Stimulated activated CD8-positive, alpha-beta memory T cell treated with anti-CD3 and anti-CD28 coated beads, Interleukin-12 subunit alpha, Interleukin-12 subunit beta, amount 100 ng/mL, for 4 hours (primary cell): ENCODE results near the gene ARRB2.
A peak's percentile ranks its signal among the peaks of the same experiment; 100 is the strongest.

Source experiments
- DNase-seq: peaks from one replicate; pipeline ENCODE4 v3.0.0-alpha.2; 2020; ENCODE audit warnings: low read depth

The ARRB2 gene

DNA sequence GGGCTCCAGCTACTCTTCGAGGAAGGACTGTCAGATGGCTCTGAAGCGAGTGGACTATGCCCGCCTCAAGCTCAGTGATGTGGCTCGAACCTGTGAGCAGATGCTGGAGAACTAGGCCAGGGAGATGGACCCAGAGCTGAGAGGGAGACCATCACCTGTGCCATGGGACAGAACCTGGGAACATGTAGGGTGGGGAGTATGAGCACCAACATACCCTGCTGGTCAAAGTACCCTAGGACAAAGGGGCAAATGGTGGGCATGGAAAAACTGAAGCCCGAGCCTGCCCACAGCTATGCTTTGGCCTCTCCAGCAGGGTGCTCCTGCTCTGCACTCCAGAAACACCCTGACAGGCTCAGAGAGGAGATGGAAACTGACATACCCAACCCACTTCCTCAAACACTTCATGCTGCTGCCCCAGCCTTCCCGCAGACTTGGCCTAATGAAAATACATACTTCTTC, 22.7 kb downstream of the ARRB2 start:
- no peak for DNase-seq

DNA sequence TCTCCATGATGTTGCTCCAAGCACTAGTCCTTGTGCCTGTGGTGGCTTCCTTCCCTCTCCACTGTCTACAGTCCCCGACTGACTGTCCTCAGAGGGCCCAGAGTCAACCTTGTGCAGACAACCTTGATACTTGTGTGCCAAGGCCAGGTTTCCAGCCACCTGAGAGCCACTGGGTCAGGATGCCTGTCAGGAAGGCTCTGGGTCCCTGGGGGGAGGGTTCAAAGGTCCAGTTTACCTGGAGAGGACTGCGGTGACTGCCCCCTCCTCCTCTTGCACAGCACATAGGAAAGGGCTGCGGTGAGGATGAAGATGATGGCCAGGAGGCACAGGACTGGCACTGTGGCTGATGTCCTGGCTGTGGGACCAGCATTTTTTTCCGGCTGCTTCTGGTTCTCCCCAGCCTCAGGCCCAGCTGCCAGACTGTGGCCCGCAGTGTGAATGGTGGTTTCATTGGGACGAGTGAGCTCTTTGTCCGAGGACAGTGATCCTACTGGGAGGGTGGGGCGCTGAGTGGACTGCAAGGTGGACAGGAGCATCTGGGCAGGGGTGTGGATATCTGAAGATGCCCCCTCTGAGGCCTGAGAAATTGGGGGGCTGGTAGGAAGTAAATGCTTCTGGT, 24.5 kb downstream of the ARRB2 start:
- DNase-seq, result no peak

DNA sequence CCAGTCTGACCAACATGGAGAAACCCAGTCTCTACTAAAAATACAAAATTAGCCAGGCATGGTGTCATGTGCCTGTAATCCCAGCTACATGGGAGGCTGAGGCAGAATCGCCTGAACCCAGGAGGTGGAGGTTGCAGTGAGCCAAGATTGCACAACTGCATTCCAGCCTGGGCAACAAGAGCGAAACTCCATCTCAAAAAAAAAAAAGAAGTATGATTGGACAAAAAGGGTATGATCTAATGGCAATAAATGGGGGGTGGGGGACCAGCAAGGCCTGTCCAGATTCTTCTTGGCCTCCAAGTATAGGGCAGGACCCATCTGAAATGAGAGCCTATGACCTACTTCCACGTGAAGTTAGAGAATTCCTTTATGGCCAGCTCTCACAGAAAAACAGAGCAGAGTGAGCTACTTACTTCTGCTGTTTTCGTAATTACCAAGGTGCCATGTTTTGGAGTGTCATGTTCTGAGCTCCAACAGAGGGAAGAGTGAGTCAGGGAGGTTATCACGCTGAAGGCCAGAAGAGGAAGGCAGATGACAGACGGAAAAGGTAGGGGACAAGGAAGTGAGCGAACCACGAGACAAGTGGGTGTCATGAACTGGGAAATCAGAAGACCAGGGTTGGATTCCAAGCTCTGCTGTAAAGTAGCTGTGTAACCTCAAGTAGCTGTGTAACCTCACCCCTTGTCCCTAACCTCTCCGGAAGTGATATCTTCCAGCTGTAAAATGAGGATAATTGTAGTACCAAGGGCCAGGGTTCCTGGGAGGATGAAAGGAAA, 25.6 kb downstream of the ARRB2 start:
- DNase-seq, result no peak

DNA sequence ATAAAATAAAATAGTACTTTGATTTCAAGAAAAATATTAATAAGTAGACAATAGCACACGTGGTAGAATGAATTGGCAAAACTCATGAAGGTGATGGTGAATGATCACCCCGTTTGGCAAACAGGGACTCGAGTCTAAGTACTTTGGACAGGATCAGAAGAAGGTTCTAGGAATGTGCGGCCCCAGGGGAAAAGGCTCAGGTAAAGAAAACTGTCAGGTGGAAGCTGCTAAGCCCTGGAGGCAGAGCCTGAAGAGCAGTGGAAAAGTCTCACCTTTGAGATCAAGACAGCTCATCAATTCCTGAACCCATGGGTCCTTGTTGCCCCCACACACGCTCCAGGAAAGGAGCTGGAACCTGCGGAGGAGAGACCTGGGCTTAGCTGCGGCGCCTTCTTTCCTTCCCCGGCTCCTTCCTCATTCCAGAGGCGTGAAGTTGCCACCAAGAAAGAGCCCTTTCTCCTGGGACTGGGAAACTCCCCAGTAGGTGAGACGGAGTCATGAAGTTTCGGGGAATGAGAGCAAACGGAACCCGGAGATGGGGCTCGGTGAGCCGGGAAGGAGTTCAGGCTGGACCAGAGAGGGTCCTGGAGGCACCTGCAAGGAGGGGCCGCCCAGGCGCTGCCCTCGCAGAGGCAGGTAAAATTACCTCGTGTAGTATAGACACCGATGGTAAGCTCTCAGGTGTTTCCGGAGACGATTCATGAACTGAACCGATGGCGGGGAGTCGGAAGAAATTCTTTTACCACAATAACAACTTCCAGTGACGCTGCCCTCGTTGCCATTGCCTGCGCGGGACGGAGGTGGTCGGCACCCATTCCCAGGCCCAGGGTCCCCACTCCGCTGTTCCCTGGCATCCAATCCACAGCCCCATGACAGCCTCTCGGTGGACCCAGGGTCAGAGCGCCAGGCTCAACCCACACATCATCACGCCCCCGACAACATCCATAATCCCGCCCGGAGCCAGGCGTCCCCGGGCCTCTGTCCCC, 28.0 kb downstream of the ARRB2 start:
- DNase-seq, result no peak

DNA sequence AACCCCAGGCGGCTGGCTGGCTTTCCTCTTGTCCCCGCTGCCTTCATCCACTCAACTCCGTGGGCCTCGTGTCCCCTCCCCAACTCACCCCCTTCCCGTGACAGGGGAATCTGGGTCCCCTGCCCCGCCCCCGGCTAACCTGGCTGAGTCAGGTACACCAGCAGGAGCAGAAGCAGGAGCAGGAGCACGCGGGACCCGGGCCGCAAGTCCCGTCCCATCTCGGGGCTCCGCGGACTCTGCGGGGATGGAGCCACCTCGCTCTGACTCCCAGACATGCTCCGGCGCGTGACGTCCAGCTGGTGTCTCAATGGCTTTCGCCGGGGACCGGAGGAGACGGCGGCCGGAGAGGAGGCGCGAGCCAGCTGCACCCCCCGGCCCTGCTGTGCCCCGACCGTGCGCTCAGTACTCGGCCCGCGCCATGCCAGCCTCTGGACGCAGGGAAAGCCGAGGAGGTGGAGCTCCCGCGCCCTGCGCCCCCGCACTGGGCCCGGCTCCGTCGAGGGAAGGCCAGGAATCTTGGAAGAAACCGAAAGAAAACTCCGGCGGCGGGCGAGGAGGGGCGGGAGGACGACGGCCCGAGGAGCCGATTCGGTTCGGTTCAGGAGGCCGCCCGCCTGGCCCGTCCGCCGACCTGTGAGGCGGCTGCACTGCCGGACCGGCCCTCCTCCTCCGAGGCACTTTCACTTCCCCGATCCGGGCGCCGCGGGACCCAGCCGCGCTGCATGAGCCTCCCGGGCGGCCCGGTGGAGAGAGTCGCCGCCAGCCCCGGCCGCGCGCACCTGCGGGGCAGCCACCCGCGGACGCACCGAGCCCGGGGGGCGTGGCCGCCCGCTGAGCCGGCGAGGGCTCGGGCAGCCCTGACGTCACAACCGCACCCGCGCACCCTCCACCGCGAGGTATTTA, 28.9 kb downstream of the ARRB2 start, which contains the start of the genes CXCL16 and ZMYND15:
Gene CXCL16, minus strand, starts transcription at position 807 of the 903 bp plus-strand sequence. Its CDS starts 589 bp downstream, at position 218.
Gene ZMYND15, plus strand, starts transcription at position 712 of the 903 bp plus-strand sequence. CDS start 716 bp downstream, outside the sequence.
- peak; percentile 45 for DNase-seq

DNA sequence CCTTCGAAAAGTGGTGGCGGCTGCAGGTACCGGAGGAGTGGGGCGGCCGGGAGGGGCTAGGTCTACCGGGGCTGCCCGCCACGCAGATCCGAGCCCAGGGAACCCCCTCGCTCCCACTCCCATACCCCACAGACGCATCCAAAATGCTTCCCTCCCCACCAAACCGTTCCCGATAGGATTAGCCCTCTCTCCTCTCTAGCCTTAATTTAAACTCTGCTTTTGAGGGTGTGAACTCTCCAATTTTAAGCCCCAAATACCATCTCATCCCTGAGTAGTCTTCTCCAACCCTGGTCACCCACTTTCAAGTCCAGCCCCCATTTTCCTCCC, 29.6 kb downstream of the ARRB2 start:
- DNase-seq, result no peak

DNA sequence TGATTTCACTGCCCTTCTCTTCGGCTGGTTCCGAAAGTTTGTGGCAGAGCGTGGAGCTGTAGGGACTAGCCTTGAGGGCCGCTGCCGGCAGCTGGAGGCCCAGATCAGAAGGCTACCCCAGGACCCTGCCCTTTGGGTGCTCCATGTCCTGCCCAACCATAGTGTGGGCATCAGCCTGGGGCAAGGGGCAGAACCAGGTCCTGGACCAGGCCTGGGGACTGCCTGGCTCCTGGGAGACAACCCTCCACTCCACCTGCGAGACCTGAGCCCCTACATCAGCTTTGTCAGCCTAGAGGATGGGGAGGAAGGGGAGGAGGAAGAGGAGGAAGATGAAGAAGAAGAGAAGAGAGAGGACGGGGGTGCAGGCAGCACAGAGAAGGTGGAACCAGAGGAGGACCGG, 30.2 kb downstream of the ARRB2 start:
- no peak for DNase-seq

DNA sequence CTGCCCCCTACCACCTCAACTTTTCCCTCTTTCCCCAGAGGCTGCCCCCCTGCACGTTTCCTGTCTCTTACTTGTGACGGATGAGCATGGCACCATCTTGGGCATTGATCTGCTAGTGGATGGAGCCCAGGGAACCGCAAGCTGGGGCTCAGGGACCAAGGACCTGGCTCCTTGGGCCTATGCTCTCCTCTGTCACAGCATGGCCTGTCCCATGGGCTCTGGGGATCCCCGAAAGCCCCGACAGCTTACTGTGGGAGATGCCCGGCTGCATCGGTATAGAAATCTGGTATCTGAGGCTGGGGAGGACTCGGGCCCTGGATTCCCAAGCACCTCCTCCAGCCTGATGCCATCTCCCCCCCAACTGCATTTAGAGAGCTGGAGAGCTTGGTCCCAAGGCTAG, 31.1 kb downstream of the ARRB2 start:
- no peak for DNase-seq

DNA sequence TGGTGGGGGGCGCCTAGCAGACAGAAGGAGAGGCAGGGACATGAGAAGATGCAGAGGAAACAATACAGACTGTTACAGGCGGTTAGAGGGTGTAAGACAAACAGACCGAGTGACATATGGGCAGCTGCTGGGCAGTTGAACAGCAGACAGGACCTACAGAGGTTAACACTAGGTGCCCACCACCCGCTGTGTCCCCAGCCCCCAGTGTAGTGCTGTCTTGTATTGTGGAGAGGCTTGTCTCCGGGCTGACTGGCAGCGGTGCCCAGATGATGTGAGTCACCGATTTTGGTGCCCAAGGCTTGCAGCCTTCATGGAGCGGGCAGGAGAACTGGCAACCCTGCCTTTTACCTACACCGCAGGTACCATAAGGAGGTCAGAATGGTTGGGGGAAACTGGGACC, 31.7 kb downstream of the ARRB2 start:
- DNase-seq, result no peak

DNA sequence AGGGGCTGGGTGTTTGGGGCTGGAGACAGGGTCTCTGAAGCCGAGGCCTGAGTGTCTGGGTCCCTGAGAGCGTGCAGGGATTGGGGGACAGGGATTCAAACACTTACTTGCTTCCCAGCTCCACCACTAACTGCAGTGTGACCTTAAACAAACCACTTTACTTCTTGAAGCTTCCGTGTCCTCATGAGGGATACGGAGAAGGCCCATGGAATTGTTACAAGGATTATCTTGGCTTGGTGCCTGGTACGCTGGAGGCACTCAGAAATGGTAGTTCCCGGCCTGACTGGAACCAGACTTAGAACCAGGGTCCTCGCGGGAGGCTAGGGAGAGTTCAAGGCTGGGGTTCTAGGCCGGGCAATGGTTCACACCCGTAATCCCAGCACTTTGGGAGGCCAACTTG, 32.2 kb downstream of the ARRB2 start:
- no peak for DNase-seq

DNA sequence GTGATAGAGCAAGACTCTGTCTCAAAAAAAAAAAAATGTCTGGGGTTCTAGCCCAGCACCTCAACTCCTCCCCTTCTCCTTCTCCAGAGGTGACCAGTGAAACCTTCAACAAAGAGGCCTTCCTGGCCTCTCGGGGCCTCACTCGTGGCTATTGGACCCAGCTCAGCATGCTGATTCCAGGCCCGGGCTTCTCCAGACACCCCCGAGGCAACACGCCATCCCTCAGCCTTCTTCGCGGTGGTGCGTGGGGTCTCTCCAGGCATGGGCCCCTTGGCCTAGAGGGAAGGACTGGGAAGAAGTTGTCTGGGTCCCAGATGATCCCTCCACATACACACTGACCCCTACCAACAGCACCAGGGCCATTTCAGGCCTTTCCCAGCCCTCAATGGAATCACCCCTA, 32.8 kb downstream of the ARRB2 start:
- DNase-seq, result no peak

DNA sequence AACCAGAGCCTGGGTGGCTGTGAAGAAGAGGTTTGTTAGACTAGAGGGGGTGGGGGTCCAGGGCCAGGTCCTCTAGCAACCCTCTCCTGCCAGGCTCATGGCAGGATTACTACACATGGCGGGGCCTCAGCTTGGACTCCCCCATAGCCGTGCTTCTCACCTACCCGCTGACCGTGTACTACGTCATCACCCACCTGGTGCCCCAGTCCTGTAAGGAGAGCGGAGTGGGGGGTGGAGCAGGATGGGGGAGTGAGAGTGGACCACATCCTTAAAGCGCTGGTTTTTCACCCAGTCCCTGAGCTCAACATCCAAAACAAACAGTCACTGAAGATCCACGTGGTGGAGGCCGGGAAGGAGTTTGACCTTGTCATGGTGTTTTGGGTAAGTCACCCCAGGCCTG, 33.5 kb downstream of the ARRB2 start:
- no peak for DNase-seq

DNA sequence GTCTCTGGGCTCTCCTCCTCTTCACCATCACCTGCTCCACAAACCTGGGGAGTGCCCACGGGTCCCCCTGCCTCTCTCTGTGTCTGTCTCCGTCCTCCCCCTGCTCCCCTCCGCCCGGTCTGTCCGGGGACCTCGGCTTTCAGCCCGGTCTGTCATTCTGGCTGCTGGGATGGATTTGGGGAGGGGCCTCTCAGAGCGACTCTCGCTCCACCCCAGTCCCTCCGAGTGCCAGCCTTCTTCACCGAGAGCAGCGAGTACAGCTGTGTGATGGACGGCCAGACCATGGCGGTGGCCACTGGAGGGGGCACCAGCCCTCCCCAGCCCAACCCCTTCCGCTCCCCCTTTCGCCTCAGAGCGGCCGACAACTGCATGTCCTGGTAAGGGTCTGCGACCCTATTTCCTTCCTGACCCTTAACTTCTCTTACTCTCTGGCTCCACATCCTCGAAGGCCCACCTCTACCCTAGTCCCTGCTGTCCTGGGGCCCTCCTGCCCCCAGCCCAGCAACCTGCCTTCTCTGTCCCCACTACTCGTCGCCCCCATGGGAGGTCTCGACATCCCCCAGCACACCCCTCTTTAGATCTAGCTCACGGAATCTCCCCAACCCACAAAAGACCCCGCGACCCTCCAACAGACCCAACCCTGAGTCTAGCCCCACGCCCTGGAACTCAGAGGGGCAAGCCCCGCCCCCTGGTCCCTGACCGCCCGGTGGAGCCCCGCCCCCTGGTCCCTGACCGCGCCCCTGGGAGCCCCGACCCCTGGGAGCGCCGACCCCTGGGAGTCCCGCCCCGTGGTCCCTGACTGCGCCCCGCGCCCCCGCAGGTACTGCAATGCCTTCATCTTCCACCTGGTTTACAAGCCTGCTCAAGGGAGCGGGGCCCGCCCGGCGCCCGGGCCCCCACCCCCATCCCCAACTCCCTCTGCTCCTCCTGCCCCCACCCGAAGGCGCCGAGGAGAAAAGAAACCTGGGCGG, 34.9 kb downstream of the ARRB2 start:
- no peak for DNase-seq

DNA sequence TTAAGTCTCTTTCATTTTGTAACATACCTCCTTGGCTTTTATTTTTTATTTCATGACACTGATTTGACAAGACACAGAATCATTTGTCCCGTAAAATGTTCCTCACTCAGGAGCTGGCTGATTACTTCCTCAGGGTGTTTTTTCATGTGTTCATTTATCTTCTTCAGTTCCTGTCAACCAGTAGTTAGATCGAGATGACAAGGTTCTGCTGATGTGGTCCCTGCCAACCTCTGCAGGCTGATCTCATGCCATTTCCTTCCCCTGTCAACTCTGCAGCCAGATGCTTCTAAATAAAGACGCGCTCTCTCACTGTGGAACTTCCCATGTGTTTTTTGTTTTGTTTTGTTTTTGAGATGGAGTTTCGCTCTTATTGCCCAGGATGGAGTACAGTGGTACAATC, 37.4 kb downstream of the ARRB2 start:
- no peak for DNase-seq

DNA sequence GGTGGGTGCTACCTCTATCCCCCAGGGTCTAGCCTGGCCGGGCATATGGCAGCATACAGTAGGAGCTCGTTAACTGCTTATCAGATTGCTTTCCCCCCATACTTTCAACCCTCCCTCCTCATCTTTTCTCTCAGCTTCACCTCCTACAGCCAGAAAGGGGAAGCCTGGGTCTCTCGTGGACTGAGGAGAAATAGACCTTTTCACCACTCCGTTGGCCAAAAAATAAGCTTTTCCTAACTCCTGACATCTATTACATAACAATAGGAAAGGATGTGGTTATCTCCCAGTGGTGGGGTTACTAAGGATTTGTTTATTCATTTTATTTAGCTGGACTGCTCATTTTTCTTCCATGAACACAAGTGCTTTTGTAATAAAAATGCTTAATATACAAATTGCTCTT, 38.3 kb downstream of the ARRB2 start:
- no peak for DNase-seq

DNA sequence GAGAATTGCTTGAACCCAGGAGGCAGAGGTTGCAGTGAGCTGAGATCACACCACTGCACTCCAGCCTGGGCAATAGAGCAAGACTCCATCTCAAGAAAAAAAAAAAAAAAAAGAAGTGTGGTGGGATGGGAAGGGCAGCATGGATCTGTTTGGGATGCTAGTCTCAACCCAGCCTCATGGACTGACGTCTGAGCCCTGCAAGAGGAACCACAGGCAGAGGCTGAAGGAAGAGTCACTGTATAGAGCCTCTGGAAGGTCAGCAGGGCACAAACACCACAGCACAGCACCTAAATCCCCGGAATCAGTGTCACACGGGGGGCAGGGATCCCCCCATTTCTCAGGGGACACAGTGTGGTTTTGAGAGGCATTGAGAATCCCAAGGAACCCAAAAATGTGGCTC, 40.2 kb downstream of the ARRB2 start:
- no peak for DNase-seq

DNA sequence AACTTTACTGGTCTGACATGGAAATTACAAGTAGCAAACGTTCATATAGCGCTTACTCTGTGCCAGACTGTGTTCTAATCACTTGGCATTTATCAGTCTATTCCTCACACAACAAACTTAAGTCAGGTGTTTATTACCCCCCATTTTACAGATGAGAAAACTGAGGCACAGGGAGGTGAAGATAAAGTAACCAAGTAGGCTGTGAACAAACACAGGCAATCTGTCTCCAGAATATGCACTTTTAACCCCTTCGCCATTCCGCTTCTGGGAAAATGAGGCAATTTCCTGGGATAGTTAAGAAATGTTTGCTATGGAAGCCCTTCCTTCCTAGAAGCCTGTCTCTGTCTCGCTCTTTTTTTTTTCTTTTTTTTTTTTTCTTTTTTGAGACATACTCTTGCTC, 41.5 kb downstream of the ARRB2 start:
- no peak for DNase-seq

DNA sequence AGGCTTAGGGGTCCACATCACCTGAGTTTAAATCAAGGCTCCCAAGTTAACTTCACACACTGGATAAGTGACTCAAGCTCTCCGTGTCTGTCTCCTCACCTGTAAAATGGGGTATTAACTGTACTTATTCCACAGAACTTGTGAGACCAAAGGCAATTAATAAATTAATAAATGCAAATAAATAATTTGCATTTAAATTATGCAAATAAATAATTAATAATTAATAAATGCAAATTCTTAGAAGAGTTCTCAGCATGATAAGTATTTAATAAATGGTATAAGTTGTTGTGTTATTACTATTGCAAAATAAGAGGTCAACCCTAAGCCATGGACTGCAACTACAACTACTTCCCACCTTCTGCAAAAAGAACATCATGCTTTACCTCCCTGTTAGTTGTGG, 43.0 kb downstream of the ARRB2 start:
- DNase-seq, result no peak

DNA sequence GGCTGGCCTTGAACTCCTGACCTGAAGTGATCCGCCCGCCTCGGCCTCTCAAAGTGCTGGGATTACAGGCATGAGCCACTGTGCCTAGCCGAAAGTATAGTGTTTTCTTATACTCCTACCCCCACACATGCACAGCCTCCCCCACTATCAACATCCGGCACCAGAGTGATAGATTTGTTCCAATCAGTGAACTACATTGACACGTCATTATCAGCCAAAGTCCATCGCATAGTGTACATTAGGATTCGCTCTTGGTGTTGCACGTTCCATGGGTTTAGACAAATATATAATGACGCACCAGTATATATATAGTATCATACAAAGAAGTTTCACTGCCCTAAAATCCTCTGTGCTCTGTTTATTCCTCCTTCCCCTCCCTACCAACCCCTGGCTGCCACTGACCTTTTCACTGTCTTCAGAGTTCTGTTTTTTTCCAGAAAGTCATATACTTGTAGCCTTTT, 49.4 kb downstream of the ARRB2 start:
- no peak for DNase-seq

DNA sequence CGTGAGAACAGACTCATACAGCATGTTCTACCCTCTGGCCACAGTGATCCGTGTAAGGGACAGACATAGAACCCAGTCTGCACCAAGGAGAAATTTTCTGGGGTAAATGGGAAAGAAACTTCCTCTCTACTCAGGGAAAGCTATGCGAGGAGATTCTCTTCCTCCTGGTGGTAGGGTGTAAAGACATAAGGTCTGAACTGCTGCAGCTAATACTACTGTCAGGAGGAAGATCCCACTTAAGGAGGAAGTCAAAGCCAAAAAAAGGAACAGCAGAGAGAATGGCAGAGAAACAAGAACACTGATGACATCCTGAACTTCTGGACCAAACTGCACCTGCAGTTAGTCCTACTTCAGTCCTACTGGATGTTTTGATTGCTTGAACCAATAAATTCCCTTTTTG, 54.2 kb downstream of the ARRB2 start:
- no peak for DNase-seq
